GM19238 (cell line): ENCODE results near the gene CST8.
"Not testable (repeated sequence)": the region's sequence is repeated elsewhere in the genome, so short reads cannot be mapped to it uniquely, and the experiment has no call there.

Experiments
- DNase-seq: peaks from one replicate; pipeline ENCODE4 v3.0.0; 2011; ENCODE audit warnings: low spot score; ENCODE audit not compliant: insufficient read length

CST8 gene, protein sequence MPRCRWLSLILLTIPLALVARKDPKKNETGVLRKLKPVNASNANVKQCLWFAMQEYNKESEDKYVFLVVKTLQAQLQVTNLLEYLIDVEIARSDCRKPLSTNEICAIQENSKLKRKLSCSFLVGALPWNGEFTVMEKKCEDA

GRCh38 chr20:23490817-23491216, at the start of gene CST8:
TSS of gene CST8 (plus strand) at chr20:23491117. CDS start at chr20:23491668, 551 bp downstream.
- no peak for DNase-seq

GRCh38 chr20:23441850-23442313, 49.0 kb upstream of the CST8 start:
- peak; percentile 61 for DNase-seq

GRCh38 chr20:23442436-23442835, 48.5 kb upstream of the CST8 start:
- no peak for DNase-seq

DNA sequence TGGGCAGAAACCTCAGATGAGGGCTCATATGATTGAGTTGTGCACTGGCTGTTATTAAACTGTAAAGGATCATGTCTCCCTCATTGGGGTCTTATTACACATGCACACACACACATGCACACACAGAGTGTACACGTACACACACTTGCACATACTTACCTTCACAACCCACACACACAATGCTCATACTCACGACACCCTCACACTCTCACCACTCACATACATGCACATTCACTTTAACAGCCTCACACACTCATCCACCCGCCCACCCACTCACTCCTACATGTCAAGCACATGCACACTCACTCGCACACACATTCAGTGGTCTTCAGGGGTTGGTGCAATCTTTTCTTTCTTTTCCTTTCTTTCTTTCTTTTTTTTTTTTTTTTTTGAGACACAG, 46.1 kb upstream of the CST8 start:
- no peak for DNase-seq

DNA sequence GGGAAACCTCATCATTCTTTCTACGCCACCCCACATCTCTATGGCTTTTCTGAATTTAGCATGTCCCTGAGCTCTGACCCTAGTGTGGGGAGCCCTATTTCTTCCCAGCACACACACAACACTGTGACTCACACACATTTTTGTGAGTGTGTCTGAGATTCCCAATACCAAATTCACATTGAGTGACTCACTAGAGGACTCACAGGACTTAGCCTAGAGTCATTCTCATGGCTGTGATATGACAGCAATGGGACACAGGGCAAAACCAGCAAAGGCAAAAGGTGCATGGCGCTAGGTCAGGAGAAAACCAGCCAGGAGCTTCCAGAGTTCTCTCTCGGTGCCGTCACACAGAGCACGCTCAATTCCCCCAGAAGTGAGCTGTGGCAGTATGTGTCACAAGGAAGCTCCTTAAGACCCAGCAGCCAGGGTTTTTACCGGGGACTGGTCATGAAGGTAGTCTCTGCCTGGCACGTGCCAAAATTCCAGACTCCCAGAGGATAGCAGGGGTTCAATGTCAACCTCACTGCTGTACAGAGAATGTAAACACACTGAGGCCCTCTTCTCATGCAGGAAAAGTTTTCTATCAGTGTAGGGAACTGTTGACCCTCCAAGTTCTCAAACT, 45.2 kb upstream of the CST8 start:
- no peak for DNase-seq

- DNase-seq = no peak
These were observed 44.4 kb upstream of the CST8 start for GRCh38 chr20:23446505-23446904.

DNA sequence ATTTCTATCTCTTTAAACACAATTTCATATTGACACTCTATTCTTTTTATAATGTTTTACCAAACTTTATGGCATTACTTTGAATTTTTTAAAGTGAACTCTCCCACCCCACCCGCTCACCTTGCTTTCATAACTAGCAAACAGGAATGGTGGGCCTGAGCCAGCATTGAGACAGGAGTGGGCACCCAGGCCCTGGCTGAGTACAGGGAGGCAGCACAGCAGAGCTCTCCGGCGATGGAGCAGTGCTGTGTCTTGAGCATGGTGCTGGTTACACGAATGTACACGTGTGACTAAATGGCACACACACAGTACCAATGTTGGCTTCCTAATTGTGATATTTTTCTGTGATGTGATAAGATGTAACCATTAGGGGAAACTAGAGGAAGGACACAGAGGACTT, 42.8 kb upstream of the CST8 start:
- DNase-seq = no peak

DNA sequence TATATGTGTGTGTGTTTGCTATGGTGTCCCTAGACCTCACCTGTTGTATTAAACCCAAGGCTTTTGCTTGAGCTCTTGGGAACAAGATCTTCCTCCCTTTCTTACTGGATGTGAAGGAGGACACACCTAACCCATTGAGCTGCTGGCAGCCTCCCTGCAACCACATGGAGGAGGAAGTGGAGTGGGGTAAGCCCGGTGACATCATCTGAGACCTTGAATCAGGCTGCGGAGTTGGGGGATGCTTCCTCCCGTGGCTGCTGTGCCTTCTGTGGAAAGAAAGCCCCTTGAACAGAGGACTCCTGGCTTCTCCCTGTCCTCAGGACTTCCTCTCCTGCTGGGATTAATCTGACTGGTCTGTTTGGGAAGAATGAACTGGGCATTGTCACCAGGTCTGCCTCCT, 41.5 kb upstream of the CST8 start:
- DNase-seq = no peak

DNA sequence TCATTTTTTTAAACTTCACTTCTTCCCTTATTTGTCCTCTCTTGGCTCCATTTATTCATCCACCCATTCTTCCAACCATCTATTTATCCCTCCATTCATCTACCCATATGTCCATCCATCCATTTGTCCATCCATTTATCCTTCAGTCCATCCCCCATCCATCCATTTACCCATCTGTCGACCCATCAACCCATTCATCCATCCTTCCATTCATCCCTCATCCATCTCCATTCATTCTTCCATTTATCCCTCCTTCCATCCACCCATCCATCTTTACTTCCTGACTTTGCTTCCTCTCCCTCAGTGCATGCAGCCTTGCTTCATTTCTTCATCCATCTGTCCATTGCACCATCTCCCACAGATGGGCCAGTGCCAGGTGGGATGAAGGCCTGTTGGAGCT, 40.0 kb upstream of the CST8 start:
- DNase-seq = no peak

- DNase-seq = no peak
These were observed 38.9 kb upstream of the CST8 start for GRCh38 chr20:23451956-23452487.

- DNase-seq = no peak
These were observed 38.1 kb upstream of the CST8 start, which contains the start of gene CST11 for GRCh38 chr20:23452776-23453175. TSS of gene CST11 (minus strand) at chr20:23452876. CDS start at chr20:23452811, 65 bp downstream.

DNA sequence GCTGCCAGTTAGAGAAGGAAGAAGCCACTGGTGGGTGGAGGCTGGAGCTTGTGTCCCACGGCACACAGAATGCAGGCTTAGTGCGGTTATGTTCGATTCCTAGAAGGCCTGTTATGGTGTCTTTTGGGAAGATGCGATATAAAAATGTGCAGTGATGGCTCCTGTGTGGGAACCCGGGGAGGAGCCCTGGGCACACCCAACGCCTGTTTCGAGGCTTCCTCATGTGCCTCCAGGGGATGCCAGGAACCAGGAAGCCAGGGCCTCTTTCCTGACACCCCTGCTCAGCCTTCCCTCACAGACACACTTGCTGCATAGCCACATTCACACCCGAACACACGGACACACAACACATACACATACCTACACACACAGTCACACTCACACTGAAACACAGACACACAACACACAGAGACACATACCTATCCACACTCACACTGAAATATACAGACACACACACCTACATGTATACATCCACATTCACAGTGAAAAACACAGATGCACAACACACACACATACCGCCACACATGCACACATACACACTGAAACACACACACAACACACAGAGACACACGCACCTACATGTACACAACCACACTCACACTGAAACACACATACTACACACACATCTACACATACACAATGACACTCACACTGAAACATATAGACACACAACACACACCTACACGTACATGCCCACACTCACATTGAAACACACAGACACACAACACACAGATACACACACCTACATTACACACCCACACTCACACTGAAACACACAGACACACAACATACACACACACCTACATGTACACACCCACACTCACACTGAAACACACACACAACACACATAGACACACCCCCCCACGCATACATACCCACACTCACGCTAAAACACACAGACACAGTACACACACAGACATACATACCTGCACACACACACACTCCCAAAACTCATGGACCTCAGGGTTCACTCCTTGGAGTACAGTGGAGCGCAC, 37.1 kb upstream of the CST8 start:
- DNase-seq = no peak

DNA sequence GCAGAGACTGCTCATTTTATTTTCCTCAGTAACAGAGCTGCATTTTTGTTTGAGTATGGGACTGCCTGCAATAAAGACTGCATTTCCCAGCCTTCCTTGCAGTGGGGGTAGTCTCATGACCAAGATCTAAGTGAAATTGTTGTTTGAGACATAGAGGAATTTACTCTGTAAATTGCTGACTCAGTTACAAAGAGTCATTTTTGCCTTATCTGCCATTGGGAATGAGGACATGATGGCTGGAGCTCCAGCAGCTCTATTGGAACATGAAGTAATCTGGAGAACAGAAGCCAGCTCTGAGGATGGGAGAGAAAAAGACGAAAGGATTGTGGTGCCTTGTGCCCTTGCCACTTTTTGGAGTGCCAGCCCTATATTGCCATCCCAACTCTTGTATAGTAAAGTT, 36.1 kb upstream of the CST8 start:
- no peak for DNase-seq

DNA sequence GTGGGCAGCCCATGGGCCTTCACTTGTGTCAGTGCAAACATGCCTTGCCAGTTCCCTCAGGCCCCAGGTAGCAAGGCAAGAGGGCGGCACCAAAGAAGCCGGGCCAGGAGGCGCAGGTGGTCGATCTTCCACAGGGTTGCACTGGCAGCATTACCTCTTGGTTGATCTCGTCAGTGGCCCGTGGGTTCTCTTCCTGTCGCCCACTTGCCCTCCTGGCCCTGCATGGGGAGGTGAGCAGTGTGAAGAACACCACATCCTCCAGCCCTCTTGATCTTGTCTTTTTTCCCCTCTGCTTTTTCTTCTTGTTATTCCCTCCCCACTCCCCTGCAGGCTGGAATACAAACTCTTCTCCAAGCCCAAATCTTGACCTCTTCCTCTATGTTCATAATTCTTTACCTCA, 35.3 kb upstream of the CST8 start:
- DNase-seq = no peak

- DNase-seq = no peak
These were observed 34.5 kb upstream of the CST8 start for GRCh38 chr20:23456409-23456808.

GRCh38 chr20:23456873-23457272, 34.0 kb upstream of the CST8 start:
- no peak for DNase-seq

GRCh38 chr20:23459461-23460150, 31.3 kb upstream of the CST8 start:
- no peak for DNase-seq

GRCh38 chr20:23461180-23461579, 29.7 kb upstream of the CST8 start:
- DNase-seq = no peak

DNA sequence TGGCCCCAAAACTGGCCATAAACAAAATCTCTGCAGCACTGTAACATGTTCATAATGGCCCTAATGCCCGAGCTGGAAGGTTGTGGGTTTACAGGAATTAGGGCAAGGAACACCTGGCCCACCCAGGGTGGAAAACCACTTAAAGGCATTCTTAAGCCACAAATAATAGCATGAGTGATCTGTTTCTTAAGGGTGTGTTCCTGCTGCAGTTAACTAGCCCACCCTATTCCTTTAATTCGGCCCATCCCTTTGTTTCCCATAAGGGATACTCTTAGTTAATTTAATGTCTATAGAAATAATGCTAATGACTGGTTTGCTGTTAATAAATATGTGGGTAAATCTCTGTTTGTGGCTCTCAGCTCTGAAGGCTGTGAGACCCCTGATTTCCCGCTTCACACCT, 24.0 kb upstream of the CST8 start:
- not testable (repeated sequence) for DNase-seq

GRCh38 chr20:23472306-23472705, 18.6 kb upstream of the CST8 start:
- not testable (repeated sequence) for DNase-seq

GRCh38 chr20:23473293-23473692, 17.6 kb upstream of the CST8 start:
- not testable (repeated sequence) for DNase-seq
